Measurements from ENCODE around the gene TTLL10.

DNA sequence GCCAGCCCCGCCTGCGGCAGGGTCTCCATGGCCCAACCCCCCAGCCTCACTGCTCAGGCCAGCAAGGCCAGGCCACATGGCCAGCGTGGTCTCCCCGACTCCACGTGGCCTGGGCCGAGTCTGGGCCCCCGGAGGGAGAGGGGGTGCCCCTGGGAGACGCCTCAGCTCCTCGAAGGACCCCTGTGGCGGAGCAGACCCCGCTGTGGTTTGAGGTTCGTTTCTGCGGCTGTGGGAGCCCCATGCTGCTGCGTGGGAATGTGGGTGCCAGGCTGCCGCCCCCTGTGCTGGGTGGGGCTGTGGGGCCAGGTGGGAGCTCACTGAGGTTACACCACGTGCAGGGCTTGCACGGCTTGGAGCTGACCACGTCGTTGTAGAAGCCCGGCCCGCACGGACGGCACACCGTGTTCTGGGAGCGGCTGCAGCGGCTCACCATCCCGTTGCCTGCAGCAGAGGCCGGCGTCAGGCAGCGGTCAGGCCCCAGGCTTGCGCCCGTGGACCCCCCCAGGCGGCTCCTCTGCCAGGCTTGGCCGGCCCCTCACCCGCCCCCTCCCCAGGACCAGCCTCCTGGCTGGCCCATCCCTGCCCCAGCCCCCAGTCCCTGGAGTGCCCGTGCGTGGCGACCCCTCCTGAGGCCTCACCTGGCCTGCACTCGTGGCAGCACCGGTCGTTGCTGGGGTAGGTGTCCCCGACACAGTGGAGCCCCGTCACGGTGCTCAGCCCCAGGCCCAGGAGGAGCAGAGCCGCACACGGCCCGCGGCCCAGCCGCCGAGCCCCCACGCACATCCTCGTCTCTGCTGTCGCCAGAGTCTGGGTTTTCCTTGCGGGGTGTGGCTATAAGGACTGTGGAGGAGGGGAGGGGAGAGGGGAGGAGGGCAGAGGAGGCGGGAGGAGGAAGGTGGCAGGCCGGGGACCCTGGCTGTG is 39.9 kb downstream of the TTLL10 start, which contains the start of gene TNFRSF4:
- TF ChIP-seq CTCF (IDR thresholded peaks at IDR 0.05; ENCODE audit: poor library complexity, severe bottlenecking) (no peak), EP300 (conservative IDR thresholded peaks at IDR 0.05; ENCODE audit: poor library complexity, severe bottlenecking) (no peak), EZH2 (IDR thresholded peaks at IDR 0.05; ENCODE audit: borderline replicate concordance, insufficient read depth, low read length, poor library complexity, severe bottlenecking) (no peak), REST (IDR thresholded peaks at IDR 0.05; ENCODE audit: borderline replicate concordance) (no peak), POLR2AphosphoS5 (IDR thresholded peaks at IDR 0.05) (no peak), SMC3 (conservative IDR thresholded peaks at IDR 0.05; ENCODE audit: poor library complexity) (no peak)
